ENCODE results near the gene ZSCAN31. TPM values are rescaled to one million over a fixed set of nuclear protein-coding genes. Genes with fewer than 3 reads are reported as not detected.

ZSCAN31 gene
- total RNA-seq, 1 donor from 2014 or later = 5.8 TPM

GRCh38 chr6:28281288-28282064, 54.5 kb downstream of the ZSCAN31 start, which contains the start of gene PGBD1:
Gene PGBD1, plus strand, starts transcription at chr6:28281572. Its CDS starts 2,242 bp downstream, at chr6:28283814.
- Mint-ChIP-seq H3K27me3 (ENCODE audit: low read depth) (no peaks in the 10 kb centered on the region), H3K36me3 (peaks cover 24% of the 10 kb centered on the region), H3K4me3 (peak within 1 kb of the TSS; percentile 92), H3K4me1 (peaks cover 11% of the 10 kb centered on the region), H3K27ac (peak within 1 kb of the TSS; percentile 75), H3K9me3 (peaks cover 10% of the 10 kb centered on the region)
- no peak for TF ChIP-seq CTCF (IDR thresholded peaks at IDR 0.05; ENCODE audit: unreplicated experiment)
- peak; percentile 49 to 75 for DNase-seq (ENCODE audit: low spot score in 2 of 2, unreplicated experiment in 2 of 2)

GRCh38 chr6:28280595-28281287, 55.2 kb downstream of the ZSCAN31 start:
- H3K4me1 Mint-ChIP-seq = peaks cover 11% of the 10 kb centered on the region
- peak overlapping the region; percentile 92 for H3K4me3 Mint-ChIP-seq
- peaks cover 10% of the 10 kb centered on the region for H3K9me3 Mint-ChIP-seq
- no peak overlapping the region for H3K27ac Mint-ChIP-seq
- no peak for TF ChIP-seq CTCF (IDR thresholded peaks at IDR 0.05; ENCODE audit: unreplicated experiment)
- DNase-seq (ENCODE audit: low spot score in 2 of 2, unreplicated experiment in 2 of 2) = no peak
- peaks cover 26% of the 10 kb centered on the region for H3K36me3 Mint-ChIP-seq
- no peaks in the 10 kb centered on the region for H3K27me3 Mint-ChIP-seq (ENCODE audit: low read depth)

GRCh38 chr6:28277746-28278145, 58.2 kb downstream of the ZSCAN31 start:
- Mint-ChIP-seq H3K36me3 (peaks cover 27% of the 10 kb centered on the region), H3K4me3 (no peak overlapping the region)
- TF ChIP-seq CTCF (IDR thresholded peaks at IDR 0.05; ENCODE audit: unreplicated experiment) = no peak

GRCh38 chr6:28274888-28275287, 61.1 kb downstream of the ZSCAN31 start:
- no peak for DNase-seq (ENCODE audit: low spot score in 2 of 2, unreplicated experiment in 2 of 2)
- H3K27me3 Mint-ChIP-seq (ENCODE audit: low read depth) = no peaks in the 10 kb centered on the region
- no peak overlapping the region for H3K4me3 Mint-ChIP-seq
- H3K36me3 Mint-ChIP-seq = peaks cover 36% of the 10 kb centered on the region
- no peaks in the 10 kb centered on the region for H3K4me1 Mint-ChIP-seq
- no peaks in the 10 kb centered on the region for H3K9me3 Mint-ChIP-seq
- no peak for TF ChIP-seq CTCF (IDR thresholded peaks at IDR 0.05; ENCODE audit: unreplicated experiment)
- H3K27ac Mint-ChIP-seq = no peak overlapping the region

More at GRCh38 chr6:28277746-28278145, 58.2 kb downstream of the ZSCAN31 start:
- Mint-ChIP-seq H3K27me3 (ENCODE audit: low read depth) (no peaks in the 10 kb centered on the region), H3K4me1 (peaks cover 11% of the 10 kb centered on the region), H3K27ac (no peak overlapping the region), H3K9me3 (peaks cover 7% of the 10 kb centered on the region)
- DNase-seq (ENCODE audit: low spot score in 2 of 2, unreplicated experiment in 2 of 2) = no peak

Other genes starting within 250 kb of the ZSCAN31 start
- 9.1 to 11.7 TPM (median 11.3 TPM) in 3 replicates for gene ZSCAN16, start 211.5 kb downstream of the ZSCAN31 start, total RNA-seq
- 51.7 to 53.1 TPM (median 52.8 TPM) in 3 replicates for gene ZKSCAN8, start 194.3 kb downstream of the ZSCAN31 start, total RNA-seq
- gene ZSCAN9, start 110.9 kb downstream of the ZSCAN31 start, total RNA-seq = 25.5 to 29.6 TPM (median 27.9 TPM) in 3 replicates
- 5.8 to 6.8 TPM (median 6.8 TPM) in 3 replicates for gene ZKSCAN4, start 83.9 kb downstream of the ZSCAN31 start, total RNA-seq
- not detected in 3 replicates for gene NKAPL, start 76.9 kb downstream of the ZSCAN31 start, total RNA-seq
- gene ZSCAN26, start 69.0 kb downstream of the ZSCAN31 start, total RNA-seq = 26.6 to 29.2 TPM (median 26.9 TPM) in 3 replicates
- gene PGBD1, start 54.6 kb downstream of the ZSCAN31 start, total RNA-seq = 8.9 to 9.4 TPM (median 9.2 TPM) in 3 replicates
- 11.2 to 12.9 TPM (median 12.1 TPM) in 3 replicates for gene ZKSCAN3, start 13.8 kb upstream of the ZSCAN31 start, total RNA-seq
- gene ZSCAN12, start 63.6 kb upstream of the ZSCAN31 start, total RNA-seq = 13.4 to 14.0 TPM (median 13.9 TPM) in 3 replicates
- gene ZSCAN23, start 107.3 kb upstream of the ZSCAN31 start, total RNA-seq = 10.4 to 13.9 TPM (median 13.5 TPM) in 3 replicates
- gene GPX6, start 179.6 kb upstream of the ZSCAN31 start, total RNA-seq = not detected in 3 replicates
- not detected in 3 replicates for gene GPX5, start 189.7 kb upstream of the ZSCAN31 start, total RNA-seq